ENCODE measurements around the gene BCAS3. TPM values are rescaled to one million over a fixed set of nuclear protein-coding genes. Genes with fewer than 3 reads are reported as not detected.

The BCAS3 gene
- total RNA-seq, 2 donors from 2014 or later, result 28.0 to 37.7 TPM

GRCh38 chr17:61302953-61303816 is 625.5 kb downstream of the BCAS3 start:
- Mint-ChIP-seq H3K27ac (no peak overlapping the region), H3K36me3 (ENCODE audit: low read depth) (no peaks in the 10 kb centered on the region), H3K4me1 (peaks cover 6% of the 10 kb centered on the region), H3K4me3 (no peak overlapping the region), H3K27me3 (ENCODE audit: insufficient read depth) (peaks cover 8% of the 10 kb centered on the region), H3K9me3 (no peaks in the 10 kb centered on the region)
- Histone ChIP-seq H3K27me3 (ENCODE audit: control insufficient read depth, insufficient read depth, low read length, poor library complexity, severe bottlenecking) (no peaks in the 10 kb centered on the region), H3K4me1 (ENCODE audit: control insufficient read depth, insufficient read depth, low read length) (no peaks in the 10 kb centered on the region), H3K4me3 (ENCODE audit: low read length) (no peak overlapping the region), H3K9ac (ENCODE audit: extremely low read depth, low read length, poor library complexity, severe bottlenecking) (no peak overlapping the region), H3K36me3 (ENCODE audit: control insufficient read depth, insufficient read depth, low read length) (no peaks in the 10 kb centered on the region), H3K9me3 (ENCODE audit: control insufficient read depth, low read length) (no peaks in the 10 kb centered on the region), H3K27ac (ENCODE audit: low read depth, low read length) (no peak overlapping the region)
- peak; percentile 44 for DNase-seq
- TF ChIP-seq, protein P1, sequence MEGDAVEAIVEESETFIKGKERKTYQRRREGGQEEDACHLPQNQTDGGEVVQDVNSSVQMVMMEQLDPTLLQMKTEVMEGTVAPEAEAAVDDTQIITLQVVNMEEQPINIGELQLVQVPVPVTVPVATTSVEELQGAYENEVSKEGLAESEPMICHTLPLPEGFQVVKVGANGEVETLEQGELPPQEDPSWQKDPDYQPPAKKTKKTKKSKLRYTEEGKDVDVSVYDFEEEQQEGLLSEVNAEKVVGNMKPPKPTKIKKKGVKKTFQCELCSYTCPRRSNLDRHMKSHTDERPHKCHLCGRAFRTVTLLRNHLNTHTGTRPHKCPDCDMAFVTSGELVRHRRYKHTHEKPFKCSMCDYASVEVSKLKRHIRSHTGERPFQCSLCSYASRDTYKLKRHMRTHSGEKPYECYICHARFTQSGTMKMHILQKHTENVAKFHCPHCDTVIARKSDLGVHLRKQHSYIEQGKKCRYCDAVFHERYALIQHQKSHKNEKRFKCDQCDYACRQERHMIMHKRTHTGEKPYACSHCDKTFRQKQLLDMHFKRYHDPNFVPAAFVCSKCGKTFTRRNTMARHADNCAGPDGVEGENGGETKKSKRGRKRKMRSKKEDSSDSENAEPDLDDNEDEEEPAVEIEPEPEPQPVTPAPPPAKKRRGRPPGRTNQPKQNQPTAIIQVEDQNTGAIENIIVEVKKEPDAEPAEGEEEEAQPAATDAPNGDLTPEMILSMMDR (conservative IDR thresholded peaks at IDR 0.05), result no peak
- WGBS, 2 experiments (ENCODE audit: insufficient coverage in 1 of 2, insufficient read length in 1 of 2), result 92 to 97% methylated on average over 11 to 12 of the region's 12 CpGs

- no peaks in the 10 kb centered on the region for H3K9me3 Mint-ChIP-seq
- H3K4me3 Mint-ChIP-seq, result no peak overlapping the region
- H3K27me3 Mint-ChIP-seq (ENCODE audit: insufficient read depth), result peaks cover 8% of the 10 kb centered on the region
- Histone ChIP-seq H3K4me1 (ENCODE audit: control insufficient read depth, insufficient read depth, low read length) (no peaks in the 10 kb centered on the region), H3K27ac (ENCODE audit: low read depth, low read length) (no peak overlapping the region), H3K27me3 (ENCODE audit: control insufficient read depth, insufficient read depth, low read length, poor library complexity, severe bottlenecking) (no peaks in the 10 kb centered on the region), H3K9ac (ENCODE audit: extremely low read depth, low read length, poor library complexity, severe bottlenecking) (no peak overlapping the region), H3K9me3 (ENCODE audit: control insufficient read depth, low read length) (no peaks in the 10 kb centered on the region), H3K36me3 (ENCODE audit: control insufficient read depth, insufficient read depth, low read length) (no peaks in the 10 kb centered on the region), H3K4me3 (ENCODE audit: low read length) (no peak overlapping the region)
- TF ChIP-seq, protein P1 (conservative IDR thresholded peaks at IDR 0.05), result no peak
- no peak overlapping the region for H3K27ac Mint-ChIP-seq
- H3K36me3 Mint-ChIP-seq (ENCODE audit: low read depth), result no peaks in the 10 kb centered on the region
- DNase-seq, result no peak
- H3K4me1 Mint-ChIP-seq, result peaks cover 11% of the 10 kb centered on the region
Observed at GRCh38 chr17:61303817-61304096, 626.1 kb downstream of the BCAS3 start.

GRCh38 chr17:61305024-61305423 is 627.4 kb downstream of the BCAS3 start:
- H3K27ac Mint-ChIP-seq, result no peak overlapping the region
- Histone ChIP-seq H3K27me3 (ENCODE audit: control insufficient read depth, insufficient read depth, low read length, poor library complexity, severe bottlenecking) (no peaks in the 10 kb centered on the region), H3K4me1 (ENCODE audit: control insufficient read depth, insufficient read depth, low read length) (no peaks in the 10 kb centered on the region), H3K4me3 (ENCODE audit: low read length) (no peak overlapping the region), H3K27ac (ENCODE audit: low read depth, low read length) (no peak overlapping the region), H3K9me3 (ENCODE audit: control insufficient read depth, low read length) (no peaks in the 10 kb centered on the region), H3K36me3 (ENCODE audit: control insufficient read depth, insufficient read depth, low read length) (no peaks in the 10 kb centered on the region), H3K9ac (ENCODE audit: extremely low read depth, low read length, poor library complexity, severe bottlenecking) (no peak overlapping the region)
- TF ChIP-seq, protein P1 (conservative IDR thresholded peaks at IDR 0.05), result no peak
- H3K36me3 Mint-ChIP-seq (ENCODE audit: low read depth), result no peaks in the 10 kb centered on the region
- H3K4me3 Mint-ChIP-seq, result no peak overlapping the region
- peaks cover 11% of the 10 kb centered on the region for H3K27me3 Mint-ChIP-seq (ENCODE audit: insufficient read depth)
- DNase-seq, result peak; percentile 17
- 97% methylated on average over 1 of the region's 1 CpG; no CpG with 5 or more reads in 1 of the 2 experiments for WGBS, 2 experiments (ENCODE audit: insufficient coverage in 1 of 2, insufficient read length in 1 of 2)
- H3K4me1 Mint-ChIP-seq, result peaks cover 11% of the 10 kb centered on the region
- no peaks in the 10 kb centered on the region for H3K9me3 Mint-ChIP-seq
